ENCODE results near the gene DOP1B. TPM values are rescaled to one million over a fixed set of nuclear protein-coding genes. Genes with fewer than 3 reads are reported as not detected.
A peak's percentile ranks its signal among the peaks of the same experiment; 100 is the strongest.

DOP1B gene
- total RNA-seq, result 10 to 100 TPM in 3 of 4 donors, 1 to 10 TPM in 1; 6.9 to 17.7 (median 15.1) TPM

DNA sequence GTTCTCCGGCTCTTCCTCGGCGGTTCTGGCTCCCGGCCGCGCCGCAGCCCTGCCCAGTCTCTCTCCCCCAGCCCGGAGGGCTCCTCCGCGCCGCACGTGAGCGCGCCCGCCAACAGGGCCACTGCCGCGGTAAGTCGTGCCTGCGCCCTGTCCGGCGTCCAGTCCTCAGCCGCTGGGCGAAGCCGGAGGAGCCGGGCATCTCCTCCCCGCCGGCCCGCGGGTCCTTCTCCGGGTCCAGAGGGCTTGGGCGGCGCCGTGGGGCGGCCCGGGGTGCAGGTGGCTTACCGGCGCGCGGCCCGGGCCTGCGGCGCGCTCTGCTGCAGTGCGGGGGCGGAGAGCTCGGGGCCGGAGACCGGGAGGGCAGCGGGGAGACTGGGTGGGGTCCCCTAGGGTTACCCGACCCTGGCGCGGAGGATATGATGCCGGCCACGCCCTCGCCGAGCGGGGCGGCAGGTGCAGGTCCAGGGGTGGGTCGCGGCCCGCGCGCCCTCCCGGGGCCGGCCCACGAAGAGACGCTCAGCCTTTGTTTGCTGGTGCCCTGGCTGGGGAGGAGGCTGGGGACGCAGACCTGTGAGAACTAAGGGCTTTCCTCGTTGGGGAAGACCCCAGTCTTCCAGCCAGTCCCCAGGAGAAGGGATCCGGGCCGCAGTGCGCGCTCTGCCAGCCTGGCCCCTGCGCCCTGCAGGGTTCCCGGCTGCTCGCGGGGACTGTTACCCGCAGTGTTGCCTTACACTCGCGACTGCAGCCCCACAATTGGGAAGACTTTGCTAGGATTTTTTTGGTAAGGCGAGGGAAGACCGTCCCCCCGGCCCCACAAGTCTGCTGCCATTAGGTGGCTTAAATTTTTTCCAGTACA, at the start of gene DOP1B:
TSS of gene DOP1B (plus strand) at position 10 of the 856 bp plus-strand sequence. CDS start 7,910 bp downstream, outside the sequence.
- peak; percentile 16 for ATAC-seq (ENCODE audit: low FRiP score)
- no peak for TF ChIP-seq CTCF (IDR thresholded peaks at IDR 0.05)

GRCh38 chr21:36109868-36110267, 46.8 kb upstream of the DOP1B start:
- TF ChIP-seq CTCF (IDR thresholded peaks at IDR 0.05), result no peak
- DNase-seq (ENCODE audit: low spot score), result no peak
- no peak for ATAC-seq (ENCODE audit: low FRiP score)

More for the DNA sequence above, at the start of gene DOP1B:
- DNase-seq (ENCODE audit: low spot score), result no peak

- ATAC-seq (ENCODE audit: low FRiP score) (no peak), DNase-seq (ENCODE audit: low spot score) (no peak)
- no peak for TF ChIP-seq CTCF (IDR thresholded peaks at IDR 0.05)
These were observed 45.4 kb upstream of the DOP1B start for GRCh38 chr21:36111238-36111637.

- no peak for TF ChIP-seq CTCF (IDR thresholded peaks at IDR 0.05)
- no peak for ATAC-seq (ENCODE audit: low FRiP score)
- no peak for DNase-seq (ENCODE audit: low spot score)
These were observed 42.8 kb upstream of the DOP1B start for GRCh38 chr21:36113647-36114428.

DNA sequence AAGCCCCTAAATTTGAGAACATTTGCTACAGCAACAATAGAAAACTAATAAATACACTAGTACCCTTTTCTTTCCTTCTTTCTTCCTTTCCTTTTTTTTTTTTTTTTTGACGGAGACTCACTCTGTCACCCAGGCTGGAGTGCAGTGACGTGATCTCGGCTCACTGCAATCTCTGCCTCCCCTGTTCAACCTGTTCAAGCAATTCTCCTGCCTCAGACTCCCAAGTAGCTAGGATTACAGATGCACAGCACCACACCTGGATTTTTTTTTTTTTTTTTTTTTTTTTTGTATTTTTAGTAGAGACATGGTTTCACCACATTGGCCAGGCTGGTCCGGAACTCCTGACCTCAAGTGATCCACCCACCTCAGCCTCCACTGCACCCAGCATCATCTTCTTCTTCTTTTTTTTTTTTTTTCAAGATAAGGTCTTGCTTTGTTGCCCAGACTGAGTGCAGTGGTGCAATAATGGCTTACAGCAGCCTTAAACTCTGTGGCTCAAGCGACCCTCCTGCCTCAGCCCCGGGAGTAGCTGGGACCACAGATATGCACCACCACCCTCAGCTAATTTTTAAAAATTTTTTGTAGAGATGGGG, 41.4 kb upstream of the DOP1B start:
- no peak for DNase-seq (ENCODE audit: low spot score)
- no peak for TF ChIP-seq CTCF (IDR thresholded peaks at IDR 0.05)
- ATAC-seq (ENCODE audit: low FRiP score), result no peak

DNA sequence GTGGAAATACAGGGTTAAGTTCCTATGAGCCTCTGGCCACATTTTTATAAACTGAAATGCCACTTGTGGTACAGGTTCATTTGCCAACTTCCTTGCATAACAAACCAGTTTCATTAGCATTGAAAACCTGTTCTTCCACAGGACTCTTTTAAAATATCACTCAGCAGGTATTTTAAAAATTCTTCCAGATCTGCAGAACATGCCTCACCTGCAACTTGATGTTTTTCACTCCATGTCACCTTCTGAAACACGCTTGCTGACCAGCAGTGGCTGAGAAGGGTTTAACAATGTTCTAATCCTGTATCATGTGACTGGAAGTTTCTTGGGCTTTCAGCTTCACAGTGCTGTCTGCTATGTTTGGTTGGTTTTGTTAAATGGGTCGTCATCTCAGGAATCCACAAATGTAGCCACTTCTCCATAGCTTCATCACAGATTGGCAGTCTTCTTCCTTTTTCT, 39.3 kb upstream of the DOP1B start:
- ATAC-seq (ENCODE audit: low FRiP score) (no peak), DNase-seq (ENCODE audit: low spot score) (no peak)
- no peak for TF ChIP-seq CTCF (IDR thresholded peaks at IDR 0.05)
